ENCODE measurements around the gene LMLN. TPM values are rescaled to one million over a fixed set of nuclear protein-coding genes. Genes with fewer than 3 reads are reported as not detected.

The LMLN gene
- total RNA-seq, 1 donor from 2014 or later, result 18.9 TPM

DNA sequence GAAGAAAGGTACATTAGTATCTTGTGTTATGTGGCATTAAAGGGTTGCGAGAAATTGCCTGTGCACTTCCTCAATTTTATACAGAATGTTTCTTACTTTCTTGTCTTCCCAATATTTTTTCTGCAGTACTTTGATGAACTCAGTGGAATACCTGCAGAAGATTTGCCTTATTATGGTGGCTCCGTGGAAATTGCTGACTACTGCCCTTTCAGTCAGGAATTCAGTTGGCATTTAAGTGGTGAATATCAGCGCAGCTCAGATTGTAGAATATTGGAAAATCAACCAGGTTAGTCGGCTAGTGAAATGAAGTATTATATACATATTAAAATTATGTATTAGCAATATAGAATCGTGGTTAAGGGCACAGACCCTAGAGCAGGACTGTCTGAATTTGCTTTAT is 61.3 kb downstream of the LMLN start:
- intact Hi-C loops (cut with DNase I), result no loop called here
- Histone ChIP-seq H3K9me3 (no peaks in the 10 kb centered on the region), H3K27me3 (no peaks in the 10 kb centered on the region), H3K4me3 (no peak overlapping the region), H3K27ac (no peak overlapping the region), H3K36me3 (peaks cover 0 to 8% of the 10 kb centered on the region in 2 donors), H3K4me1 (no peaks in the 10 kb centered on the region)
- no peak for TF ChIP-seq POLR2A (IDR thresholded peaks at IDR 0.05)
- no peak for DNase-seq (ENCODE audit: extremely low spot score in 2 of 2)

DNA sequence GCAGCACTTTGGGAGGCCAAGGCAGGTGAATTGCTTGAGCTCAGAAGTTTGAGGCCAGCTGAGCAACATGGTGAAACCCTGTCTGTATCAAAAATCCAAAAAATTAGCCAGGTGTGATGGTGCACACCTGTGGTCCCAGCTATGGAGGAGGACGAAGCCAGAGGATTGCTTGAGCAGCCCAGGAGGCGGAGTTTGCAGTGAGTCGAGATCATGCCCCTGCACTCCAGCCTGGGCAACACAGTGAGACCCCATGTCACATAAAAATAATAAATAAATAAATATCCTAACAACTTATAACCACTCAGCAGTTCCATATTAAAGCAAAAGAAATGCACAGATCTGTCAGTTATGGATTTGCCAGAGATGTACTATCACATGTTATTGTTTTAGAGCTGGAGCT is 62.6 kb downstream of the LMLN start:
- Histone ChIP-seq H3K27me3 (no peaks in the 10 kb centered on the region), H3K4me3 (no peak overlapping the region), H3K4me1 (no peaks in the 10 kb centered on the region), H3K36me3 (peaks cover 0 to 8% of the 10 kb centered on the region in 2 donors), H3K9me3 (no peaks in the 10 kb centered on the region), H3K27ac (no peak overlapping the region)
- intact Hi-C loops (cut with DNase I), result no loop called here
- no peak for DNase-seq (ENCODE audit: extremely low spot score in 2 of 2)
- no peak for TF ChIP-seq POLR2AphosphoS5 (IDR thresholded peaks at IDR 0.05; ENCODE audit: insufficient read depth in 1 of 2, low read depth in 1 of 2)
- TF ChIP-seq, protein P1, sequence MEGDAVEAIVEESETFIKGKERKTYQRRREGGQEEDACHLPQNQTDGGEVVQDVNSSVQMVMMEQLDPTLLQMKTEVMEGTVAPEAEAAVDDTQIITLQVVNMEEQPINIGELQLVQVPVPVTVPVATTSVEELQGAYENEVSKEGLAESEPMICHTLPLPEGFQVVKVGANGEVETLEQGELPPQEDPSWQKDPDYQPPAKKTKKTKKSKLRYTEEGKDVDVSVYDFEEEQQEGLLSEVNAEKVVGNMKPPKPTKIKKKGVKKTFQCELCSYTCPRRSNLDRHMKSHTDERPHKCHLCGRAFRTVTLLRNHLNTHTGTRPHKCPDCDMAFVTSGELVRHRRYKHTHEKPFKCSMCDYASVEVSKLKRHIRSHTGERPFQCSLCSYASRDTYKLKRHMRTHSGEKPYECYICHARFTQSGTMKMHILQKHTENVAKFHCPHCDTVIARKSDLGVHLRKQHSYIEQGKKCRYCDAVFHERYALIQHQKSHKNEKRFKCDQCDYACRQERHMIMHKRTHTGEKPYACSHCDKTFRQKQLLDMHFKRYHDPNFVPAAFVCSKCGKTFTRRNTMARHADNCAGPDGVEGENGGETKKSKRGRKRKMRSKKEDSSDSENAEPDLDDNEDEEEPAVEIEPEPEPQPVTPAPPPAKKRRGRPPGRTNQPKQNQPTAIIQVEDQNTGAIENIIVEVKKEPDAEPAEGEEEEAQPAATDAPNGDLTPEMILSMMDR (IDR thresholded peaks at IDR 0.05), result no peak

DNA sequence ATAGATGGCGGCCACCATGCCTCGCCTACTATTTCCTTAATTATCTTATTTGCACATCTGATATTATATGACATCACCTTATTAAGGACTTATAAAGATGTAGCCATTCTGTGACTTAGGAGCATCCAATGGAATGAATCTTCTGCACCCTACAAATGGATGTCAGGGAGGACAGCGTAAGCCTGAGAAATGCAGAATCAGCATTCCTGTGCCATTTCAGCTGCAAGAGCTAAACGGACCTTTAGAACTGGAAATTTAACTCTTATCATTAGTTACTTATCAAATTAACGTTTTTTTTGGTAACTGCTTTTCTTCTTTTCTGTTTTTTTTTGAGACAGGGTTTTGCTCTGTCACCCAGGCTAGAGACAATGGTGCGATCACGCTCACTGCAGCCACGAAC is 65.6 kb downstream of the LMLN start:
- intact Hi-C loops (cut with DNase I), result no loop called here
- Histone ChIP-seq H3K27me3 (no peaks in the 10 kb centered on the region), H3K4me1 (no peaks in the 10 kb centered on the region), H3K9me3 (no peaks in the 10 kb centered on the region), H3K36me3 (peaks cover 0 to 8% of the 10 kb centered on the region in 2 donors), H3K4me3 (no peak overlapping the region), H3K27ac (no peak overlapping the region)
- TF ChIP-seq, protein P1 (IDR thresholded peaks at IDR 0.05), result no peak
- no peak for TF ChIP-seq POLR2A (IDR thresholded peaks at IDR 0.05)
- no peak for TF ChIP-seq POLR2AphosphoS5 (IDR thresholded peaks at IDR 0.05; ENCODE audit: insufficient read depth in 1 of 2, low read depth in 1 of 2)
- no peak for DNase-seq (ENCODE audit: extremely low spot score in 2 of 2)

DNA sequence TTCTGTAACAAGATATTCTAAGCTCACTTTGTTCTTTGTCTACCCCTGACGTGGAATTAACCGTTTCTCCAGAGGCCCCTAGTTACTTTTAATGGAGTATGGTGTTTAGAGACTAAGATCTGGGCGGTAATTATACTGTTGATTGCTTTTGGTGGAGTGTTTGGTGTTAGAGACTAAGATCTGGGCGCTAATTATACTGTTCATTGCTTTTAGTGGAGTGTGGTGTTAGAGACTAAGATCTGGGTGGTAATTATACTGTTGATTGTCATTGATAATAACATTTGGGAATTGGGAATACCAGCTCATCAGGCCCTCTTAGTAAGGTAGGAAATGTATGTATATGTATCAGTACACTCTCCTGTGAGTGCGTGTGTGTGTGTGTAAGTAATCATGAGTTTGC is 66.6 kb downstream of the LMLN start:
- peaks cover 0 to 4% of the 10 kb centered on the region in 2 donors for H3K36me3 ChIP-seq
- H3K27ac ChIP-seq, result no peak overlapping the region
- H3K4me1 ChIP-seq, result no peaks in the 10 kb centered on the region
- DNase-seq (ENCODE audit: extremely low spot score in 2 of 2), result no peak
- no peaks in the 10 kb centered on the region for H3K9me3 ChIP-seq
- TF ChIP-seq POLR2A (IDR thresholded peaks at IDR 0.05), result no peak
- no peak for TF ChIP-seq POLR2AphosphoS5 (IDR thresholded peaks at IDR 0.05; ENCODE audit: insufficient read depth in 1 of 2, low read depth in 1 of 2)
- TF ChIP-seq, protein P1 (IDR thresholded peaks at IDR 0.05), result no peak
- intact Hi-C loops (cut with DNase I), result no loop called here
- no peaks in the 10 kb centered on the region for H3K27me3 ChIP-seq
- H3K4me3 ChIP-seq, result no peak overlapping the region

DNA sequence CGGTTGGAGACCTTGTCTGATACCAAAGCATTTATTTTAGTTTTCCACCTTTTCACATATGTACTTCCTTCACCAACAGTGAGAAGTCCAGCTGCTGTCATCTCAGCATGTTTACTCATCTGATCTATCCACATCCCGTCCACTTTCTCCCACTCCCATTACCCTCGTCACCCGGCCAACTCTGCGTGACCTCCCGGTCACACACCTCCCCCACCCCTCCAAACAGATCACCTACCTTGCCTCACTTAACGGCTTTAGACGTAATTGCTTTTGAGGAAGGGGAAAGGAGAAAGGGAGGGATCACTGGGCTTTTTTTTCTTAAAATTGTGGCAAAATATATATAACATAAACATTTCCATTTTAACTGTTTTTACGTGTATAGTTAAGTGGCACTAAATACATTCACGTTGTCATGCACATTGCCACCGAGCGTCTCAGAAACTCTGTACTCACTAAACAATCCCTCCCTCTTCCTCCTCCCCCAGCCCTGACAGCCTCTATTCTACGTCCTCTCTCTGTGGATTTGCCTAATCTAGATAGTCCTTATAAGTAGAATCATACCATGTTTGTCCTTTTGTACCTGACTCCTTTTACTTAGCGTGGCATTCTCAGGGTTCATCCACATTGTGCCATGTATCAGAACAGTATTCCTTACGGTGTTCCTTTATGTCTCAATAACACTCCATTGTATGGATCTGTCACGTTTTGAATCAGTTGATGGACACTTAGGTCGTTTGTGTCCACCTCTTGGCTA is 67.2 kb downstream of the LMLN start:
- intact Hi-C loops (cut with DNase I), result no loop called here
- DNase-seq (ENCODE audit: extremely low spot score in 2 of 2), result no peak
- Histone ChIP-seq H3K27me3 (no peaks in the 10 kb centered on the region), H3K9me3 (no peaks in the 10 kb centered on the region), H3K4me1 (no peaks in the 10 kb centered on the region), H3K4me3 (no peak overlapping the region), H3K27ac (no peak overlapping the region), H3K36me3 (peaks cover 0 to 4% of the 10 kb centered on the region in 2 donors)
- TF ChIP-seq POLR2A (IDR thresholded peaks at IDR 0.05) (no peak), POLR2AphosphoS5 (IDR thresholded peaks at IDR 0.05; ENCODE audit: insufficient read depth in 1 of 2, low read depth in 1 of 2) (no peak)
- TF ChIP-seq, protein P1 (IDR thresholded peaks at IDR 0.05), result no peak
